Loucy (cell line): ENCODE data around the gene GYG2.

ENCODE experiments used
- CTCF ChIP-seq: fragments of 200-600 bp; sonication (generic); conservative IDR thresholded peaks from 2 replicates; pipeline ENCODE4 v1.5.1; 2014; ENCODE audit warnings: mild to moderate bottlenecking, antibody characterized with exemption, low read length
- EZH2phosphoT487 ChIP-seq: fragments of 200-600 bp; IDR thresholded peaks from 2 replicates; pipeline ENCODE4 v1.6.1; 2018; ENCODE audit warnings: antibody characterized with exemption, mild to moderate bottlenecking, moderate library complexity, borderline replicate concordance

GRCh38 chrX:2824886-2825285, 3.8 kb upstream of the GYG2 start:
- TF ChIP-seq CTCF (no peak), EZH2phosphoT487 (no peak)
